GM10248 (cell line): ENCODE results near the gene SLC12A9.

ENCODE experiments used
- CTCF ChIA-PET: fragments of 300-600 bp; sonication (Branson Sonifier 250); formaldehyde crosslinking; extraction: SDS; loops from one replicate; lab custom pipeline; 2021; ENCODE audit warnings: antibody characterized with exemption; lab: Yijun Ruan, JAX
- POLR2A ChIA-PET: fragments of 350-650 bp; sonication (Branson Sonifier 250); formaldehyde crosslinking; extraction: SDS; loops from one replicate; lab custom pipeline; 2020; ENCODE audit warnings: antibody characterized with exemption; lab: Yijun Ruan, JAX
- DNase-seq: peaks from one replicate; pipeline ENCODE4 v3.0.0; 2012; ENCODE audit errors: extremely low spot score
- TF ChIP-seq, protein P1 (sequence below): IDR thresholded peaks from 2 replicates; pipeline ENCODE4 v1.5.1; 2012; ENCODE audit warnings: mild to moderate bottlenecking, low read depth; ENCODE audit errors: extremely low read depth, missing control alignments, control extremely low read depth

The SLC12A9 gene

DNA sequence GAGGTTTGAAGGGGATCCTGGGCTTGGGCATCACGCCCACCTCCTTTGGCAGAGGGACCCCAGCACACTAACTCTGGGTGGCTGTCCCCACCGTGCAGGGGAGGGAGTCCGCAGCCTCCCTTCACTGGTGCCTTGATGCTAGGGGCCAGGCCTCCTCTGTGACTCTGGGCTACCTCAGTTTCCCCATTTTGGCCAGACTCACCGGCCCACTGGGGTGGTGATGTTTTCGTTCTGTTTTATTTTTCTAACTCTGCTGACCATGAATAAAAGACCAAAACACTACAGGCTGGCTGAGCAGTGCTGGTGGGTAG lies 14.2 kb downstream of the SLC12A9 start:
- CTCF ChIA-PET, result interaction anchor here (0.8 to 1.4 kb wide), 2 partner anchors 14 to 277 kb away, joined by 3 to 4 read pairs; partner anchors contain the start of gene SLC12A9
- POLR2A ChIA-PET, result interaction anchor here (0.7 kb wide), 1 partner anchor 14 kb away, joined by 3 read pairs; the partner anchor contains the start of gene SLC12A9
- TF ChIP-seq, protein P1, sequence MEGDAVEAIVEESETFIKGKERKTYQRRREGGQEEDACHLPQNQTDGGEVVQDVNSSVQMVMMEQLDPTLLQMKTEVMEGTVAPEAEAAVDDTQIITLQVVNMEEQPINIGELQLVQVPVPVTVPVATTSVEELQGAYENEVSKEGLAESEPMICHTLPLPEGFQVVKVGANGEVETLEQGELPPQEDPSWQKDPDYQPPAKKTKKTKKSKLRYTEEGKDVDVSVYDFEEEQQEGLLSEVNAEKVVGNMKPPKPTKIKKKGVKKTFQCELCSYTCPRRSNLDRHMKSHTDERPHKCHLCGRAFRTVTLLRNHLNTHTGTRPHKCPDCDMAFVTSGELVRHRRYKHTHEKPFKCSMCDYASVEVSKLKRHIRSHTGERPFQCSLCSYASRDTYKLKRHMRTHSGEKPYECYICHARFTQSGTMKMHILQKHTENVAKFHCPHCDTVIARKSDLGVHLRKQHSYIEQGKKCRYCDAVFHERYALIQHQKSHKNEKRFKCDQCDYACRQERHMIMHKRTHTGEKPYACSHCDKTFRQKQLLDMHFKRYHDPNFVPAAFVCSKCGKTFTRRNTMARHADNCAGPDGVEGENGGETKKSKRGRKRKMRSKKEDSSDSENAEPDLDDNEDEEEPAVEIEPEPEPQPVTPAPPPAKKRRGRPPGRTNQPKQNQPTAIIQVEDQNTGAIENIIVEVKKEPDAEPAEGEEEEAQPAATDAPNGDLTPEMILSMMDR, result no peak
- DNase-seq, result no peak

DNA sequence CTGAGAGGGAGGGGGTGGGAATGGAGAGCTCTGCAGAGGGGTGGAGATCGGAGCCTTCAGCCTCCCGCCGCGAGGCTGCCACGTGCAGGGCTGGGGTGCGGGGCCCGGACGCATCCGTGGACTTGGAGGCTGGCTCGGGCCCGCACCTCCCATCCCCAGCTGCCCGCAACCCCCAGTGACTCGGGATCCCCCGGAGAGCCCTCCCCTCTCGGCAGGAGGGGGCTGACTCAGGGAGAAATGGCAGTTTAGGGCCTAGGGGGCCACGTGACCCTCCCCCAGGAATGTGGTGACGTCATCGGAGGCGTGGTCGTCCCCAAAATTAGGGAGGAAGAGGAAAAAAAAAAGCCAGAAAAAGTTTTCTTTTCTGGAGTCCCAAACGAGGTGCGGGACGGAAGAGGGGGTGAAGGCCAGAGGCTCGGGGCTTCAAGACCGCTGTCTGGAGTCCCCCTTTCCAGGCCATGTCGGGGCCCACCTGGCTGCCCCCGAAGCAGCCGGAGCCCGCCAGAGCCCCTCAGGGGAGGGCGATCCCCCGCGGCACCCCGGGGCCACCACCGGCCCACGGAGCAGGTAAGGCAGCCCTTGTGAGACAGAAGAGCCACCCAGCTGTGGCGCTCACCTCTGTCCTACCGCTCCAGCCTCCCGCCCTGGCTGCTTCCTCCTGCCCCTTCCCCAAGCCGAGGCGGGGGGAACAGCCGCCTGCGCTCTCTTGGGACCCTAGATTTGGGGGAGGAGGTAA lies 14.7 kb downstream of the SLC12A9 start, which contains the start of gene TRIP6:
TSS of gene TRIP6 (plus strand) at position 348 of the 736 bp plus-strand sequence. CDS start at position 459, 111 bp downstream.
- TF ChIP-seq, protein P1, result no peak
- ChIA-PET POLR2A (interaction anchor here (0.7 kb wide), 1 partner anchor 15 kb away, joined by 3 read pairs; the partner anchor contains the start of gene SLC12A9), CTCF (interaction anchor here (0.8 to 1.4 kb wide), 2 partner anchors 15 to 277 kb away, joined by 3 to 4 read pairs; partner anchors contain the start of gene SLC12A9)
- peak; percentile 83 for DNase-seq

DNA sequence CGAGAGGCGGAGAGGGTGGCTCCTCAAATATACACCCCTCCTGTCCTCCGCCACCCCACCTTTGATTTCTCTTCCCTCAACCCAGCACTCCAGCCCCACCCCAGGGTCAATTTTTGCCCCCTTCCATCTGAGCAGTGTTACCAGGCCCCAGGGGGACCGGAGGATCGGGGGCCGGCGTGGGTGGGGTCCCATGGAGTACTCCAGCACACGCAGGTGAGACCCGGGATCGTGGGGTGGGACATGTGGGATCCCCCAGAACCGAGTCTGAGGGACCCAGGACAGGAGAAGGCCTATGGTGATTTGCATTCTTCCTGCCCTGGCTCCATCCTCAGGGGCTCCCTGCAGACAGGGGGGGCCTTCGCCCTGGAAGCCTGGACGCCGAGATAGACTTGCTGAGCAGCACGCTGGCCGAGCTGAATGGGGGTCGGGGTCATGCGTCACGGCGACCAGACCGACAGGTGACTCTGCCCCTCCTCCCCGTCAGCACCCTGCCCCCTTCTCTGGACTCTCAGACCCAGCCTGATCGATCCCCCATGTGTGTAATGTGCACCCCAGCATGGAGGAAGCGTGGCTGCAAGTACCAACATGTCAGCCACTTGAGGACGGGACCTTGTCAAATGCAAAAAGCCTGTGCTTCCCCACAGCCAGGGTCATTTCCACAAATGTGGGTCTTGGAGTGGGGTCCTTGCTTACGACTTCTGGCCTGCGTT lies 15.4 kb downstream of the SLC12A9 start:
- no peak for DNase-seq
- ChIA-PET POLR2A (no interaction called here), CTCF (interaction anchor here (1.4 kb wide), 1 partner anchor 15 kb away, joined by 4 read pairs; the partner anchor contains the start of gene SLC12A9)
- TF ChIP-seq, protein P1, result no peak

DNA sequence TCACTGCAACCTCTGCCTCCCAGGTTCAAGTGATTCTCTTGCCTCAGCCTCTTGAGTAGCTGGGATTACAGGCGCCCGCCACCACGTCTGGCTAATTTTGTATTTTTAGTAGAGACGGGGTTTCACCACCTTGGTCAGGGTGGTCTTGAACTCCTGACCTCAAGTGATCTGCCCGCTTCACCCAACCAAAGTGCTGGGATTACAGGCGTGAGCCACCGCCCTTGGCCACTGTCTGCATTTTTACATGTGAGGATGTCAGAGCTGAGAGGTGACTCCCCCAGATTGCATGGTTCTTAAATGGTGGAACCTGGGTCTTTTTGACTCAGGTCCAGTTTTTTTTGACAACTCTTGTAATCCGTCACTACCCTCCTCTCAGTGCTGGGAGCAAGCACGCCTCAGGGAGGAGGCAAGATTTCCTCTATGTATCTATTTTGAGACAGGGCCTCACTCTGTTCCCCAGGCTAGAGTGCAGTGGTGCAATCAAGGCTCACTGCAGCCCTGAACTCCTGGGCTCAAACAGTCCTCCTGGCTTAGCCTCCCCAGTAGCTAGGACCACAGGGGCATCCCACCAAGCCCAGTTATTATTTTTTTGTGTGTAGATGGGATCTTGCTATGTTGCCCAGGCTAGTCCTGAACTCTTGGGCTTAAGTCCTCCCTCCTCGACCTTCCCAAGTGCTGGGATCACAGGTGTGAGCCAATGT lies 21.2 kb downstream of the SLC12A9 start:
- DNase-seq, result no peak
- CTCF ChIA-PET, result no interaction called here
- TF ChIP-seq, protein P1, result no peak
- POLR2A ChIA-PET, result interaction anchor here (0.6 to 1.1 kb wide), 2 partner anchors 21 to 238 kb away, joined by 4 to 8 read pairs; no protein-coding TSS in a partner anchor

DNA sequence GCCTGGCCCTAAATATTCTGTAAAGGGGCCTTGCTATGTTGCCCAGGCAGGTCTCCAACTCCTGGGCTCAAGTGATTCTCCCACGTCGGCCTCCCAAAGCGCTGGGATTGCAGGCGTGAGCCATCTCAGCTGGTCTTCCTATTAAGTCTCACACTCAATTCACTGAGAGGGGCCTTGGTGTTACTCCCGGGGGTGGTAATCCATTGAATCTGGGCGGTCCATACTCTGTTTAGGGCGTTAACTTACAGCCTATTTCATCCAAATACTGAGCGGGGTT lies 21.7 kb downstream of the SLC12A9 start:
- ChIA-PET POLR2A (interaction anchor here (0.6 to 1.1 kb wide), 2 partner anchors 20 to 239 kb away, joined by 4 to 8 read pairs; no protein-coding TSS in a partner anchor), CTCF (no interaction called here)
- no peak for DNase-seq
- TF ChIP-seq, protein P1, result no peak

DNA sequence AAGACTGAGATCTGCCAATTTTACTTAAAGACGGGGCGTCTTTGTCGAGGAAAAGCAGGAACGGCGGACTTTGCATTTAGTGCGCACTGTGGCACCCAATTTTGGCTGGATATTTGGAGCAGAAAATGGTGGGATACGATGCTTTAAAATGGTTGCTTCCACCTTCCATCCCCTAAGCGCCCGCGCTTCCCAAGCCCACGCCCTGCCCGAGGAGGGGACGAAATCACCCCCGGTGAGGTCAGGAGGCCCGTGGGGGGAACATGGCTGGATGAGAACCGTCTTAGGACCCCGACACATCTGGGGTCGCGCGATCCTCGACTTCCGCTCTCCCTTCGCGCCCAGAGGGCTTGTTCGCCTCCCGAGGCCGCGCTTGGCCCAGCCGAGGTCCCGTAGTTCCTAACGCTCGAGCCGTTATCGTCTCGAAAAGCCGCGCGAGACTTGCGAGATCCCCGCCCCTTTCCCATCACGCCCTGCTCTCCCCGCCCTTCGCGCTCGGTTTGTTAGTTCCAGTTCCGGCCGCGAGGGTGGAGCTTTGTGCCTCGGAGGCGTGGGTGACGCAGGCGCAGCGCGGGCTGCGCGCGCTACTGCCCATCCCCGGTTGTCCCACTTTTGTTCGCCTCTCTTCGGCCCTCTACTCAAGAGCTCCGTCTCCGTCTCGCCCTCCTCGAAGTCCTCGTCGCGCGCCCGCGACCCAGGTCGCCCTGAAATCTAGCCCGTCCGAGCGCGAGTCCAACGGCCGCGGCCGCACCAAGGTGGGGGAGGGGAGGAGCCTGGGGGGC lies 22.3 kb downstream of the SLC12A9 start, which contains the start of gene SRRT:
TSS of gene SRRT (plus strand) at position 527 of the 779 bp plus-strand sequence. CDS start 488 bp downstream, outside the sequence.
- peak; percentile 99 for DNase-seq
- CTCF ChIA-PET, result interaction anchor here (0.8 to 4.0 kb wide), 5 partner anchors 12 to 263 kb away, joined by 3 to 15 read pairs (median 5); partner anchors contain the start of genes POP7 and SLC12A9
- TF ChIP-seq, protein P1, result no peak
- POLR2A ChIA-PET, result interaction anchor here (0.6 to 5.1 kb wide), 9 partner anchors 10 to 343 kb away, joined by 3 to 46 read pairs (median 4); partner anchors contain the start of genes FBXO24, SLC12A9, UFSP1 and ZNHIT1
